Smooth muscle cell (in vitro differentiated cells): Measurements from ENCODE around the gene UNC5B. TPM values are rescaled to one million over a fixed set of nuclear protein-coding genes. Genes with fewer than 3 reads are reported as not detected.

ENCODE experiments used
- DNase-seq: peaks from one replicate; lab custom pipeline; 2025; ENCODE audit not compliant: unreplicated experiment; lab: John Stamatoyannopoulos, UW
- H2AFZ ChIP-seq: fragments of 200-600 bp; sonication (generic); 2 replicates; pipeline ENCODE4 v1.6.0; 2016; ENCODE audit warnings: antibody characterized with exemption, low read depth, mild to moderate bottlenecking
- H3F3A ChIP-seq: fragments of 200-600 bp; sonication (generic); 2 replicates; pipeline ENCODE4 v1.6.0; 2017; ENCODE audit warnings: antibody characterized with exemption, low read depth
- H3K27ac ChIP-seq: fragments of 200-600 bp; sonication (generic); 2 replicates; pipeline ENCODE4 v1.5.1; 2016; ENCODE audit warnings: low read depth, mild to moderate bottlenecking
- H3K27me3 ChIP-seq: fragments of 200-600 bp; sonication (generic); 2 replicates; pipeline ENCODE4 v1.6.1; 2016; ENCODE audit warnings: low read depth, mild to moderate bottlenecking
- H3K36me3 ChIP-seq: fragments of 200-600 bp; sonication (generic); 2 replicates; pipeline ENCODE4 v1.5.1; 2016; ENCODE audit warnings: low read depth
- H3K4me1 ChIP-seq: fragments of 200-600 bp; sonication (generic); 2 replicates; pipeline ENCODE4 v1.5.1; 2016; ENCODE audit warnings: low read depth
- H3K4me2 ChIP-seq: fragments of 200-600 bp; sonication (generic); 2 replicates; pipeline ENCODE4 v1.6.0; 2016; ENCODE audit warnings: mild to moderate bottlenecking
- H3K4me3 ChIP-seq: fragments of 200-600 bp; sonication (generic); 2 replicates; pipeline ENCODE4 v1.5.1; 2016; ENCODE audit warnings: mild to moderate bottlenecking
- H3K79me2 ChIP-seq: fragments of 200-600 bp; sonication (generic); 2 replicates; pipeline ENCODE4 v1.6.0; 2016; ENCODE audit warnings: low read depth, mild to moderate bottlenecking
- H3K9ac ChIP-seq: fragments of 200-600 bp; sonication (generic); 2 replicates; pipeline ENCODE4 v1.6.0; 2016; ENCODE audit warnings: low read depth
- H3K9me3 ChIP-seq: fragments of 200-600 bp; sonication (generic); replicated peaks from 2 replicates; pipeline ENCODE4 v1.5.1; 2016; ENCODE audit warnings: low read depth
- H4K20me1 ChIP-seq: fragments of 200-600 bp; sonication (generic); 2 replicates; pipeline ENCODE4 v1.6.0; 2016; ENCODE audit warnings: low read depth
- WGBS: methylation state at CpG from one replicate; pipeline ENCODE4 v1.1.7; 2016; ENCODE audit warnings: low lambda C conversion rate; 5-methylcytosine and 5-hydroxymethylcytosine counted together
- polyA plus RNA-seq: library from polyadenylated mRNA; unstranded; fragments of >200 nt; fragmentation: Nextera tagmentation; extraction: Ambion mirVana; gene quantifications from 2 replicates; pipeline ENCODE4 v1.2.1, GENCODE V29; 2016
- total RNA-seq: library from RNA; depleted of rRNA; stranded (reverse); fragments of >200 nt; gene quantifications from 2 replicates; pipeline ENCODE4 v1.2.3, GENCODE V29; 2014
- TF ChIP-seq, protein P1 (sequence below): fragments of 200-600 bp; sonication (generic); IDR thresholded peaks from 2 replicates; pipeline ENCODE4 v1.5.1; 2017; ENCODE audit warnings: borderline replicate concordance, mild to moderate bottlenecking, antibody characterized with exemption; ENCODE audit not compliant: insufficient read depth, poor library complexity, severe bottlenecking

Gene UNC5B
- total and polyA plus RNA-seq, 2 experiments from 2014 or later: 89.6 to 142 TPM

DNA sequence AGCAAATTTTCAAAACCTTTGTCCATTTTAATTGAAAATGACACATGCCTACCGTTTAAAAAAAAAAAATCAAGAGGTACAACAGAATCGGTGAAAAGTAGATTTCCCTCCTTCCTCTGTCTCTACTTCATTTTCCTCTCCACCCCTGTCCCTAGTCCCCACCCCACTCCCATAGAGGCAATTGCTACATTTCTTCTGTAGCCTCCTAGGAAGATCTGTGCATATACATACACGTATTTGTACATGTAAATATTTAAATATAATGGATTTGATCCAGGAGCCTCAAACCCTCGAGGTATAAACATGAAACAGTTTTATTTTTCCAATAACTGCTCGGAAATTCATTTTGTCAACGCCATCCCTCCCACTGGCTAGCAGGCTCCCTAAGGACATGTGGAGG lies 92.5 kb downstream of the UNC5B start:
- no peak overlapping the region for H3K9ac ChIP-seq
- H3K9me3 ChIP-seq: no peaks in the 10 kb centered on the region
- no peak overlapping the region for H3K4me2 ChIP-seq
- no peak overlapping the region for H3K4me3 ChIP-seq
- H3K79me2 ChIP-seq: no peaks in the 10 kb centered on the region
- no peaks in the 10 kb centered on the region for H3K36me3 ChIP-seq
- 91% methylated on average over 6 of the region's 6 CpGs for WGBS
- peaks cover 28% of the 10 kb centered on the region for H3F3A ChIP-seq
- no peak overlapping the region for H2AFZ ChIP-seq
- no peak for DNase-seq
- no peaks in the 10 kb centered on the region for H3K4me1 ChIP-seq
- no peak overlapping the region for H3K27ac ChIP-seq
- TF ChIP-seq, protein P1, sequence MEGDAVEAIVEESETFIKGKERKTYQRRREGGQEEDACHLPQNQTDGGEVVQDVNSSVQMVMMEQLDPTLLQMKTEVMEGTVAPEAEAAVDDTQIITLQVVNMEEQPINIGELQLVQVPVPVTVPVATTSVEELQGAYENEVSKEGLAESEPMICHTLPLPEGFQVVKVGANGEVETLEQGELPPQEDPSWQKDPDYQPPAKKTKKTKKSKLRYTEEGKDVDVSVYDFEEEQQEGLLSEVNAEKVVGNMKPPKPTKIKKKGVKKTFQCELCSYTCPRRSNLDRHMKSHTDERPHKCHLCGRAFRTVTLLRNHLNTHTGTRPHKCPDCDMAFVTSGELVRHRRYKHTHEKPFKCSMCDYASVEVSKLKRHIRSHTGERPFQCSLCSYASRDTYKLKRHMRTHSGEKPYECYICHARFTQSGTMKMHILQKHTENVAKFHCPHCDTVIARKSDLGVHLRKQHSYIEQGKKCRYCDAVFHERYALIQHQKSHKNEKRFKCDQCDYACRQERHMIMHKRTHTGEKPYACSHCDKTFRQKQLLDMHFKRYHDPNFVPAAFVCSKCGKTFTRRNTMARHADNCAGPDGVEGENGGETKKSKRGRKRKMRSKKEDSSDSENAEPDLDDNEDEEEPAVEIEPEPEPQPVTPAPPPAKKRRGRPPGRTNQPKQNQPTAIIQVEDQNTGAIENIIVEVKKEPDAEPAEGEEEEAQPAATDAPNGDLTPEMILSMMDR: no peak
- H3K27me3 ChIP-seq: no peaks in the 10 kb centered on the region
- peaks cover 49% of the 10 kb centered on the region for H4K20me1 ChIP-seq

GRCh38 chr10:71306979-71307378 lies 94.6 kb downstream of the UNC5B start:
- Histone ChIP-seq H2AFZ (no peak overlapping the region), H4K20me1 (peaks cover 28% of the 10 kb centered on the region), H3K36me3 (no peaks in the 10 kb centered on the region), H3K4me3 (no peak overlapping the region), H3F3A (peaks cover 21% of the 10 kb centered on the region), H3K9me3 (no peaks in the 10 kb centered on the region), H3K27ac (no peak overlapping the region), H3K79me2 (no peaks in the 10 kb centered on the region), H3K4me2 (no peak overlapping the region), H3K27me3 (no peaks in the 10 kb centered on the region), H3K4me1 (no peaks in the 10 kb centered on the region), H3K9ac (no peak overlapping the region)
- WGBS: 86% methylated on average over 3 of the region's 3 CpGs
- DNase-seq: no peak
- TF ChIP-seq, protein P1: no peak

DNA sequence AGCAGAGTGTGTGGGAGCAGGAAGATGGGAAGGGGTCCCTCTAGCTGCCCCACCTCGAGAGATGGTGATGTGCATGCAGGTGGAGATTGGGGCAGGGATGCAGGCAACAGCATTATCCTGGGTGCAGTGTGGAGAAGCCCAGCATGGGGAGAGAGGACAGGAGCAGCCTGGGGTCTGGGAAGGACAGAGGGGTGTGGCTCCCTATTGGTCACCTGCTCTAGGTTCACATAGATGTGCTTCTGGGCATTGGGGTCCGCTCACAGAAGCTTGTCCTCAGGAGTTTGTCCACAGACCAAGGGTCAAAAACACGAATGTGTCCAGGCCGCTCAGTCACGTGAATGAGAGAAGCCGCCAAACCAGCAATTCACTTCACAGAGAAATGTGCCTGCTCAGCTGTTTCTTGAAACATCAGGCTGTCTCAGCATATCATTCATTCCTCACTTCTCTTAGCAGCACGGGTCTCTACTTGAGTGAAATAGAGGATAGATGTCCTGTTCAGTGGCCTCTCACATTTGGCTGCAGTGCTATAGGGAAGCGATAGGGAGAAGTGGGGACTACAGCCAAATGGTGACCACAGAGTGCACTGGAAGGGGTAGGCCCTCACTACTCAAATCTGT lies 95.2 kb downstream of the UNC5B start:
- no peaks in the 10 kb centered on the region for H3K27me3 ChIP-seq
- no peak overlapping the region for H3K4me3 ChIP-seq
- H3K27ac ChIP-seq: no peak overlapping the region
- TF ChIP-seq, protein P1: no peak
- H2AFZ ChIP-seq: no peak overlapping the region
- peaks cover 22% of the 10 kb centered on the region for H4K20me1 ChIP-seq
- whole genome bisulfite sequencing: 88% methylated on average over 8 of the region's 8 CpGs
- peaks cover 19% of the 10 kb centered on the region for H3F3A ChIP-seq
- no peaks in the 10 kb centered on the region for H3K36me3 ChIP-seq
- no peaks in the 10 kb centered on the region for H3K79me2 ChIP-seq
- no peaks in the 10 kb centered on the region for H3K4me1 ChIP-seq
- DNase-seq: no peak
- H3K9me3 ChIP-seq: no peaks in the 10 kb centered on the region
- H3K4me2 ChIP-seq: no peak overlapping the region
- no peak overlapping the region for H3K9ac ChIP-seq

DNA sequence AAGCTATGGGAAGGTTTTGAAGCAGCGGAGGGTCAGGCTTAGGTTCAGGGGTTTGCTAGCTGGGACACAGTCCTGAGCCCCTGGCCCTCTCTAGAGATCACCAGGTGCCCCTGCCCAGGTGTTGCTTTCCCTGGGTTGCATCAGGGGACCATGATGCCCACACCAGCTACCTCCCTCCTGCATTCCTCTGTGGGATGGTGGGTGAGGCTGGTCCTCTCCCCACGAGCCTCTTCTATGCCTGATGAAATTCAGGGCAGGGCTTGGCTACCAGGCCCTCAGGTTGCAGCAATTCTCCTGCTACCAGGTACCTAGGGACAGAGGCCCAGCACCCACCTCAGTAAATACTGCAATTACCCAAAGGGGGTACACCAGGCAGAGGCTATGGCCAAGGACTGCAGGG lies 95.9 kb downstream of the UNC5B start:
- H3K4me2 ChIP-seq: no peak overlapping the region
- no peaks in the 10 kb centered on the region for H3K4me1 ChIP-seq
- H3K9me3 ChIP-seq: no peaks in the 10 kb centered on the region
- H3K36me3 ChIP-seq: no peaks in the 10 kb centered on the region
- peaks cover 15% of the 10 kb centered on the region for H4K20me1 ChIP-seq
- no peaks in the 10 kb centered on the region for H3K27me3 ChIP-seq
- DNase-seq: no peak
- H3K27ac ChIP-seq: no peak overlapping the region
- TF ChIP-seq, protein P1: no peak
- no peak overlapping the region for H2AFZ ChIP-seq
- WGBS: 91% methylated on average over 2 of the region's 2 CpGs
- H3F3A ChIP-seq: peaks cover 19% of the 10 kb centered on the region
- no peaks in the 10 kb centered on the region for H3K79me2 ChIP-seq
- H3K9ac ChIP-seq: no peak overlapping the region
- H3K4me3 ChIP-seq: no peak overlapping the region
